D721Med (cell line): Measurements from ENCODE around the gene HUWE1.
A peak's percentile ranks its signal among the peaks of the same experiment; 100 is the strongest.

Experiments
- DNase-seq: peaks from one replicate; pipeline ENCODE4 v3.0.0; 2011; ENCODE audit warnings: low spot score; ENCODE audit not compliant: insufficient read length
- FAIRE-seq: peaks from 2 replicates; lab custom pipeline; 2011; peaks lifted over from hg19 to GRCh38; lab: Jason Lieb, UNC
- TF ChIP-seq, protein P1 (sequence below): IDR thresholded peaks from 2 replicates; pipeline ENCODE4 v1.5.1; 2012; ENCODE audit warnings: mild to moderate bottlenecking, control low read depth; ENCODE audit not compliant: insufficient read depth; ENCODE audit errors: missing control alignments

Gene HUWE1

DNA sequence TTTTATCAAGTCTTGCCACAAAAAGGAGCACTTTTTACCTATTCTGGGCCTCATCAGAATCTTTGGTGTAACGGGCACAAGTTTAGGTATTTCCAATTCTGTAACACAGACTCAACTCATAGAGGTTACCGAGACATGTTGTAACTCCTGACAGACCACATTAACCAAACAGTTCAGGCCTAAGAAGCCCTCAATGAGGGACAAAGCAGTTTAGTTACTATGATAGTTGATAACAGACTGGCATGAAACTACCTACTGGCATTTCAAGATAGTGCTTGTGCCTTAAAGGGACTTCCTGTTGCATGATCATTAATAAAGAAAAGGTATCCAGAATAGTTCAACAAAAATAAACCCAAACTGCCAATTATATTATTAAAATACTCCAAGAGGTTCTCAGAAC is 64.1 kb downstream of the HUWE1 start:
- TF ChIP-seq, protein P1, sequence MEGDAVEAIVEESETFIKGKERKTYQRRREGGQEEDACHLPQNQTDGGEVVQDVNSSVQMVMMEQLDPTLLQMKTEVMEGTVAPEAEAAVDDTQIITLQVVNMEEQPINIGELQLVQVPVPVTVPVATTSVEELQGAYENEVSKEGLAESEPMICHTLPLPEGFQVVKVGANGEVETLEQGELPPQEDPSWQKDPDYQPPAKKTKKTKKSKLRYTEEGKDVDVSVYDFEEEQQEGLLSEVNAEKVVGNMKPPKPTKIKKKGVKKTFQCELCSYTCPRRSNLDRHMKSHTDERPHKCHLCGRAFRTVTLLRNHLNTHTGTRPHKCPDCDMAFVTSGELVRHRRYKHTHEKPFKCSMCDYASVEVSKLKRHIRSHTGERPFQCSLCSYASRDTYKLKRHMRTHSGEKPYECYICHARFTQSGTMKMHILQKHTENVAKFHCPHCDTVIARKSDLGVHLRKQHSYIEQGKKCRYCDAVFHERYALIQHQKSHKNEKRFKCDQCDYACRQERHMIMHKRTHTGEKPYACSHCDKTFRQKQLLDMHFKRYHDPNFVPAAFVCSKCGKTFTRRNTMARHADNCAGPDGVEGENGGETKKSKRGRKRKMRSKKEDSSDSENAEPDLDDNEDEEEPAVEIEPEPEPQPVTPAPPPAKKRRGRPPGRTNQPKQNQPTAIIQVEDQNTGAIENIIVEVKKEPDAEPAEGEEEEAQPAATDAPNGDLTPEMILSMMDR: no peak
- FAIRE-seq (peak; percentile 38), DNase-seq (no peak)

DNA sequence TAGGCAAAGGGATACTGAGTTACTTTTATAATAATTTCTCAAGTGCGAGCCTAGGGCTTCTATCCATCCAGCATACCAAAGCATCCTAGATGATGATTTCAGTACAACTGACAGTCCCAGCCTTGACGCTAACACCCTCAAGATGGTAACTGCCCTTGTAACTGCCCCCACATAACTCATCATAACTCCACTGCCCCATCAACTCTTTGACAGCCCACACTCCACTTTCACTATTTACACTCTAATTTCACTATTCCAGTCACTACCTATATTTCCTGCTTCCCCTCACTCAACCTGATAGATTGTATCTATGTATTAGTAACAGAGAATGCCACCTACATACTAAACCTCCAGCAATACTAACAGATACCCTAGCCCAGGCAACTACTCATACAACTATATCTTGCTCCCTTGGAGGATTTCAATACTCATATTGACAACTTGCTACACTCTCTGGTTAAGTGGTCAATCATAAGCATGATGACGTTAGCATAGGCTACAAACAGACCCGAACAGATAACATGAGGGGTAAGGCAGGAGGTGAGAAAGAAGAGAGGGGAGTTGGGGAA is 65.0 kb downstream of the HUWE1 start:
- DNase-seq (no peak), FAIRE-seq (no peak)
- TF ChIP-seq, protein P1: no peak

DNA sequence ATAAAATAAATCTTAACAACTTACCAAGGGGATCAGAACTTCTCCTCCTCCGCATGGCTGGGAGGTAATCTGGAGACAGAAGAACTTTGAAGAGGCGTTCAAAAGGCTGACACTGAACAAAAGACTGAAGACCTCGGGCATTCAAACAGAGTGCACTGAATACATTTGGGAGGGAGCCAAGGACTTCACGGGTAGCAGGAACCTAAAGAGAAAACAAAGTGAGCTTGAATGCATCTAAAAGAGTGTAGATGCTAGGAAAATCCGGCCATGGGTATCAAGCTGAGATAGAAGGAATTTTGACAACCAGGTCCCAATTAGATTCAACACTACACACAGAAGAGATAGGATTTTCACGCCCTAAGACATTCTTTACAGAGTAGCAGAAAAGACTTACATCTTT is 69.6 kb downstream of the HUWE1 start:
- no peak for FAIRE-seq
- no peak for DNase-seq
- TF ChIP-seq, protein P1: no peak

- FAIRE-seq: no peak
- DNase-seq: no peak
- TF ChIP-seq, protein P1: no peak
Measured at GRCh38 chrX:53606456-53606855, 80.1 kb downstream of the HUWE1 start.

GRCh38 chrX:53605004-53605403 is 81.5 kb downstream of the HUWE1 start:
- DNase-seq: no peak
- TF ChIP-seq, protein P1: no peak
- peak; percentile 32 for FAIRE-seq

- DNase-seq (no peak), FAIRE-seq (no peak)
- TF ChIP-seq, protein P1: no peak
Measured at GRCh38 chrX:53599781-53600396, 86.6 kb downstream of the HUWE1 start.

DNA sequence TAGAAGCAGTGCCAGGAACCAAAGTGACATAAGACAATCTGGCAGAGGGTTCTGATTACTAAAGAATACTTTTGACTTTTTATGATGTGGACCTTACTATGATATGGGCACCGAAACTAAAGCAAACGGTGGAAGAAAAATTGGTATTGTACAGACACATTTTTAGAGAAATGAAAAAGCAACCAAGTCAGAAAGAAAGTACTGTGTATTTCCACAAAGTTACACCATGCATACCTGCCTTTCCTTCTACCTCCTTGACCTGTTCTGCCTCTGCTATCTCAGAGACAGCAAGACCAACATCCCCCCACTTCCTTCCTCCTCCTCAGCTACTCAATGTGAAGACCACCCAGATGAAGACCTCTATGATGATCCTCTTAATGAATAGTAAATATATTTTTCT is 88.3 kb downstream of the HUWE1 start:
- no peak for FAIRE-seq
- TF ChIP-seq, protein P1: no peak
- DNase-seq: no peak
